GM12878 (cell line): ENCODE results near the gene CCDC88C. TPM values are rescaled to one million over a fixed set of nuclear protein-coding genes. Genes with fewer than 3 reads are reported as not detected.

Source experiments
- ATAC-seq: fragments of 200-7000 bp; cut with Tn5 transposase; 3 replicates; pipeline ENCODE4 v1.9.1; 2020; ENCODE audit warnings: mild to moderate bottlenecking, moderate library complexity
- BruUV-seq: library from RNA; stranded (reverse); fragments of 400-500 nt; replicated peaks from 2 replicates; lab custom pipeline; 2021; lab: Mats Ljungman, UMichigan
- CTCF ChIA-PET: fragments of 300-600 bp; sonication (Branson Sonifier 250); formaldehyde crosslinking; extraction: SDS; loops from one replicate; lab custom pipeline; 2021; ENCODE audit warnings: inconsistent platforms; lab: Yijun Ruan, JAX
- POLR2A ChIA-PET: fragments of 350-600 bp; formaldehyde crosslinking; extraction: SDS; loops from one replicate; lab custom pipeline; 2021; ENCODE audit warnings: inconsistent platforms; lab: Charles Lee
- RAD21 ChIA-PET: fragments of 300-600 bp; sonication (Branson Sonifier 250); formaldehyde crosslinking; loops from one replicate; lab custom pipeline; 2023; ENCODE audit warnings: antibody characterized with exemption; ENCODE audit not compliant: unreplicated experiment; lab: Charles Lee
- SMC1A ChIA-PET: fragments of 300-600 bp; sonication (Branson Sonifier 250); formaldehyde crosslinking; loops from one replicate; lab custom pipeline; 2023; ENCODE audit not compliant: unreplicated experiment, uncharacterized antibody; lab: Charles Lee
- DNase-seq: peaks from one replicate; pipeline ENCODE4 v3.0.0-alpha.2; 2011; ENCODE audit warnings: low read depth, low spot score
- FAIRE-seq: peaks from 3 replicates; lab custom pipeline; 2011; peaks lifted over from hg19 to GRCh38; lab: Jason Lieb, UNC
- H2AFZ ChIP-seq: 2 replicates; pipeline ENCODE4 v1.6.0; 2011; ENCODE audit warnings: low read depth, low read length, control low read depth; ENCODE audit not compliant: control insufficient read depth
- H3K27ac ChIP-seq: 2 replicates; pipeline ENCODE4 v1.5.1; 2011; ENCODE audit warnings: control low read depth; ENCODE audit not compliant: control insufficient read depth, insufficient read depth
- H3K27me3 ChIP-seq, 2 experiments: replicated peaks in 1 of 2; 2 replicates each; pipeline versions ENCODE4 v1.6.0 to v1.6.1; 2011; ENCODE audit warnings: low read length in 1 of 2; ENCODE audit not compliant: control insufficient read depth in 2 of 2, insufficient read depth in 2 of 2
- H3K36me3 ChIP-seq, 2 experiments: 2 replicates each; pipeline ENCODE4 v1.5.1; 2011; ENCODE audit warnings: low read length in 1 of 2; ENCODE audit not compliant: control insufficient read depth in 2 of 2, insufficient read depth in 2 of 2
- H3K4me1 ChIP-seq: 2 replicates; pipeline ENCODE4 v1.6.1; 2011; ENCODE audit warnings: mild to moderate bottlenecking, low read length, moderate library complexity, mixed read lengths; ENCODE audit not compliant: control insufficient read depth, insufficient read depth
- H3K4me2 ChIP-seq: 2 replicates; pipeline ENCODE4 v1.6.0; 2011; ENCODE audit warnings: control low read depth; ENCODE audit not compliant: control insufficient read depth, insufficient read depth
- H3K4me3 ChIP-seq: fragments of 200-600 bp; sonication (generic); 2 replicates; pipeline ENCODE4 v1.5.1; 2016
- H3K79me2 ChIP-seq: 2 replicates; pipeline ENCODE4 v1.6.0; 2011; ENCODE audit warnings: low read length; ENCODE audit not compliant: control insufficient read depth, insufficient read depth
- H3K9ac ChIP-seq: 2 replicates; pipeline ENCODE4 v1.8.0; 2011; ENCODE audit warnings: low read length, control low read depth, mixed read lengths; ENCODE audit not compliant: control insufficient read depth, insufficient read depth
- H3K9me3 ChIP-seq: replicated peaks from 3 replicates; pipeline ENCODE4 v1.5.1; 2011; ENCODE audit warnings: mild to moderate bottlenecking, low read length; ENCODE audit not compliant: control insufficient read depth, insufficient read depth
- H4K20me1 ChIP-seq: 2 replicates; pipeline ENCODE4 v1.6.0; 2011; ENCODE audit not compliant: control insufficient read depth, insufficient read depth
- E2F4 ChIP-seq: IDR thresholded peaks from 2 replicates; pipeline ENCODE4 v1.6.1; 2012; ENCODE audit warnings: low read depth, low read length, improper control_type of control experiment
- FOXM1 ChIP-seq: IDR thresholded peaks from 2 replicates; pipeline ENCODE4 v1.6.1; 2012; ENCODE audit warnings: low read depth, mild to moderate bottlenecking, inconsistent platforms, low read length, moderate library complexity
- HDGF ChIP-seq: fragments of 450-650 bp; IDR thresholded peaks from 2 replicates; pipeline ENCODE4 v1.6.1; 2016; ENCODE audit warnings: antibody characterized with exemption
- IKZF2 ChIP-seq, 2 experiments: fragments of 450-650 bp; IDR thresholded peaks; 2 replicates each; pipeline ENCODE4 v1.6.1; 2017; ENCODE audit warnings: mild to moderate bottlenecking in 2 of 2, moderate library complexity in 2 of 2
- RAD21 ChIP-seq: IDR thresholded peaks from 2 replicates; pipeline ENCODE4 v1.6.1; 2011; ENCODE audit warnings: mild to moderate bottlenecking, low read depth, low read length, moderate library complexity; ENCODE audit not compliant: insufficient read depth
- YBX1 ChIP-seq: fragments of 450-650 bp; IDR thresholded peaks from 2 replicates; pipeline ENCODE4 v1.6.1; 2016; ENCODE audit warnings: antibody characterized with exemption
- WGBS: methylation state at CpG from one replicate; pipeline ENCODE4 v1.1.6; 2016; ENCODE audit warnings: low lambda C conversion rate; ENCODE audit not compliant: insufficient replicate concordance, insufficient coverage; ENCODE audit errors: missing lambda C conversion rate; 5-methylcytosine and 5-hydroxymethylcytosine counted together
- in situ Hi-C: fragments of 300-500 bp; cut with MboI; formaldehyde crosslinking; loops from 9 replicates; pipeline ENCODE4 v1.14.3; 2018; ENCODE audit warnings: mixed read lengths
- intact Hi-C: fragments of 100-400 bp; cut with micrococcal nuclease; formaldehyde crosslinking; loops from one replicate; pipeline ENCODE4 v1.14.2; 2022; ENCODE audit not compliant: unreplicated experiment
- polyA plus RNA-seq, 11 experiments: library from polyadenylated mRNA; depleted of rRNA in 4 of 11; unstranded in 6 of 11; stranded (reverse) in 5 of 11; fragments of >200 nt; fragmentation: Nextera tagmentation in 4 of 11; fragmentation: Illumina TruSeq in 1 of 11; extraction: Ambion mirVana in 4 of 11; extraction: Trizol in 1 of 11; gene quantifications; 1 replicate in 1 of 11; 2 replicates in 10 of 11; pipeline versions ENCODE4 v1.2.1 to v1.2.3, GENCODE V29; 2011 to 2016; ENCODE audit warnings: inconsistent platforms in 2 of 11, missing spikeins in 2 of 11, low read depth in 1 of 11
- total RNA-seq, 4 experiments: library from RNA; depleted of rRNA in 3 of 4; stranded (reverse); fragments of >200 nt in 3 of 4; fragmentation: Illumina TruSeq in 1 of 4; extraction: Trizol in 1 of 4; gene quantifications; 2 replicates each; pipeline versions ENCODE4 v1.2.1 to v1.2.3, GENCODE V29; 2013 to 2021

Gene CCDC88C
- total and polyA plus RNA-seq, 10 of the 15 experiments (the other 5 are each of a cell fraction or from before 2014, with no cell fraction given): 4.0 to 79.6 (median 36.6) TPM

- Histone ChIP-seq H3K4me2 (no peak overlapping the region), H3K36me3 (peaks cover 50 to 54% of the 10 kb centered on the region in 2 experiments), H4K20me1 (no peaks in the 10 kb centered on the region; the same call in 1 of the 2 replicates), H3K4me3 (no peak overlapping the region), H3K9me3 (no peaks in the 10 kb centered on the region), H2AFZ (no peak overlapping the region), H3K9ac (no peak overlapping the region), H3K27ac (no peak overlapping the region), H3K4me1 (peaks cover 18% of the 10 kb centered on the region), H3K79me2 (no peaks in the 10 kb centered on the region), H3K27me3 (no peaks in the 10 kb centered on the region)
- RAD21 ChIA-PET: no interaction called here
- CTCF ChIA-PET: no interaction called here
- SMC1A ChIA-PET: no interaction called here
- BruUV-seq: no TSS peak
- 80% methylated on average over 4 of the region's 4 CpGs for WGBS
- in situ Hi-C loops: no loop called here
- TF ChIP-seq HDGF: no peak
- ATAC-seq (no peak), FAIRE-seq (no peak), DNase-seq (no peak)
- POLR2A ChIA-PET: no interaction called here
- intact Hi-C loops: no loop called here
Observed at GRCh38 chr14:91300957-91301356, 116.7 kb downstream of the CCDC88C start.

GRCh38 chr14:91300283-91300895 is 117.2 kb downstream of the CCDC88C start:
- no peak for ATAC-seq
- POLR2A ChIA-PET: no interaction called here
- Histone ChIP-seq H4K20me1 (no peaks in the 10 kb centered on the region; the same call in 1 of the 2 replicates), H3K4me3 (no peak overlapping the region), H3K27ac (no peak overlapping the region), H3K36me3 (peaks cover 51 to 59% of the 10 kb centered on the region in 2 experiments), H3K4me2 (no peak overlapping the region), H2AFZ (no peak overlapping the region), H3K27me3 (no peaks in the 10 kb centered on the region), H3K9me3 (no peaks in the 10 kb centered on the region), H3K4me1 (peaks cover 18% of the 10 kb centered on the region), H3K9ac (no peak overlapping the region), H3K79me2 (no peaks in the 10 kb centered on the region)
- no peak for DNase-seq
- CTCF ChIA-PET: interaction anchor here (0.9 kb wide), 1 partner anchor 23 kb away, joined by 3 read pairs; no protein-coding TSS in a partner anchor
- intact Hi-C loops: no loop called here
- TF ChIP-seq RAD21 (no peak), YBX1 (no peak), FOXM1 (no peak), IKZF2 (IDR thresholded peaks at IDR 0.05) (no peak), E2F4 (no peak)
- RAD21 ChIA-PET: no interaction called here
- in situ Hi-C loops: no loop called here
- SMC1A ChIA-PET: no interaction called here
- 88% methylated on average over 10 of the region's 10 CpGs for WGBS
- FAIRE-seq: no peak
- no TSS peak for BruUV-seq
